H9 (cell line): ENCODE data around the gene GLUL. TPM values are rescaled to one million over a fixed set of nuclear protein-coding genes. Genes with fewer than 3 reads are reported as not detected.

Experiments used
- DNase-seq: peaks from one replicate; pipeline ENCODE4 v3.0.0-alpha.2; 2017
- H2AFZ ChIP-seq: one replicate; pipeline ENCODE4 v1.6.1; 2013; ENCODE audit warnings: mild to moderate bottlenecking, low read length, control low read depth, moderate library complexity
- H2AK5ac ChIP-seq: 2 replicates; pipeline ENCODE4 v1.6.1; 2013; ENCODE audit warnings: low read length, control low read depth, mixed read lengths; ENCODE audit not compliant: insufficient read length
- H2BK120ac ChIP-seq: one replicate; pipeline ENCODE4 v1.6.1; 2013; ENCODE audit warnings: low read depth, mild to moderate bottlenecking, low read length, control low read depth, inconsistent platforms; ENCODE audit not compliant: poor library complexity, severe bottlenecking
- H2BK12ac ChIP-seq: 2 replicates; pipeline ENCODE4 v1.6.1; 2013; ENCODE audit warnings: low read length, control low read depth, mixed read lengths, low read depth; ENCODE audit not compliant: insufficient read length
- H2BK15ac ChIP-seq: 2 replicates; pipeline ENCODE4 v1.6.1; 2013; ENCODE audit warnings: low read depth, low read length, control low read depth
- H2BK20ac ChIP-seq: one replicate; pipeline ENCODE4 v1.6.1; 2013; ENCODE audit warnings: low read depth, mild to moderate bottlenecking, low read length, control low read depth, inconsistent platforms; ENCODE audit not compliant: poor library complexity, severe bottlenecking
- H2BK5ac ChIP-seq: 2 replicates; pipeline ENCODE4 v1.6.1; 2013; ENCODE audit warnings: low read length, control low read depth, mixed read lengths; ENCODE audit not compliant: insufficient read length
- H3K14ac ChIP-seq: 2 replicates; pipeline ENCODE4 v1.6.1; 2013; ENCODE audit warnings: low read length, control low read depth; ENCODE audit not compliant: insufficient read depth
- H3K18ac ChIP-seq: 2 replicates; pipeline ENCODE4 v1.6.1; 2013; ENCODE audit warnings: low read depth, mild to moderate bottlenecking, mixed read lengths, low read length, control low read depth; ENCODE audit not compliant: insufficient read length
- H3K23ac ChIP-seq: 2 replicates; pipeline ENCODE4 v1.6.1; 2013; ENCODE audit warnings: low read length, control low read depth, mixed read lengths, low read depth; ENCODE audit not compliant: insufficient read length
- H3K23me2 ChIP-seq: 2 replicates; pipeline ENCODE4 v1.6.1; 2013; ENCODE audit warnings: low read depth, mild to moderate bottlenecking, mixed read lengths, low read length, control low read depth; ENCODE audit not compliant: insufficient read length, poor library complexity, severe bottlenecking
- H3K27ac ChIP-seq: 2 replicates; pipeline ENCODE4 v1.5.1; 2013; ENCODE audit warnings: low read length, control low read depth, mixed read lengths, low read depth; ENCODE audit not compliant: insufficient read length
- H3K27me3 ChIP-seq: 2 replicates; pipeline ENCODE4 v1.6.1; 2013; ENCODE audit warnings: low read length, control low read depth, inconsistent platforms; ENCODE audit not compliant: insufficient read depth
- H3K4ac ChIP-seq: 2 replicates; pipeline ENCODE4 v1.6.1; 2013; ENCODE audit warnings: low read depth, mild to moderate bottlenecking, control low read depth, inconsistent platforms, low read length, moderate library complexity
- H3K4me1 ChIP-seq: 2 replicates; pipeline ENCODE4 v1.6.1; 2013; ENCODE audit warnings: low read length, control low read depth, inconsistent platforms; ENCODE audit not compliant: insufficient read depth
- H3K4me2 ChIP-seq: 2 replicates; pipeline ENCODE4 v1.6.1; 2013; ENCODE audit warnings: low read length, control low read depth, mixed read lengths; ENCODE audit not compliant: insufficient read length, insufficient read depth
- H3K56ac ChIP-seq: 2 replicates; pipeline ENCODE4 v1.6.1; 2013; ENCODE audit warnings: low read depth, mild to moderate bottlenecking, mixed read lengths, low read length, control low read depth; ENCODE audit not compliant: insufficient read length
- H3K79me1 ChIP-seq: 2 replicates; pipeline ENCODE4 v1.6.1; 2013; ENCODE audit warnings: low read depth, mild to moderate bottlenecking, moderate library complexity, low read length, control low read depth, inconsistent platforms; ENCODE audit not compliant: insufficient read depth, poor library complexity, severe bottlenecking
- H3K79me2 ChIP-seq: 2 replicates; pipeline ENCODE4 v1.6.1; 2013; ENCODE audit warnings: low read length, control low read depth, inconsistent platforms; ENCODE audit not compliant: insufficient read depth
- H3K9ac ChIP-seq: 2 replicates; pipeline ENCODE4 v1.6.1; 2013; ENCODE audit warnings: low read length, control low read depth, mixed read lengths; ENCODE audit not compliant: insufficient read length; ENCODE audit errors: extremely low read depth
- H3K9me3 ChIP-seq: one replicate; pipeline ENCODE4 v1.6.1; 2013; ENCODE audit warnings: low read depth, low read length, inconsistent platforms; ENCODE audit not compliant: control insufficient read depth
- H3T11ph ChIP-seq: one replicate; pipeline ENCODE4 v1.6.1; 2013; ENCODE audit warnings: mild to moderate bottlenecking, low read length, control low read depth, inconsistent platforms
- H4K20me1 ChIP-seq: one replicate; pipeline ENCODE4 v1.6.1; 2013; ENCODE audit not compliant: control insufficient read depth, insufficient read length, insufficient read depth
- H4K5ac ChIP-seq: 2 replicates; pipeline ENCODE4 v1.6.1; 2013; ENCODE audit warnings: low read depth, mild to moderate bottlenecking, mixed read lengths, low read length, control low read depth; ENCODE audit not compliant: insufficient read length
- H4K8ac ChIP-seq: replicated peaks from 2 replicates; pipeline ENCODE4 v1.6.1; 2013; ENCODE audit warnings: low read length, control low read depth, mixed read lengths, low read depth; ENCODE audit not compliant: insufficient read length
- H4K91ac ChIP-seq: 2 replicates; pipeline ENCODE4 v1.6.1; 2013; ENCODE audit warnings: low read depth, mild to moderate bottlenecking, moderate library complexity, mixed read lengths, low read length, control low read depth; ENCODE audit not compliant: insufficient read length
- H3K27ac Mint-ChIP-seq, 3 experiments: 2 replicates in 2 of 3; 3 replicates in 1 of 3; pipeline ENCODE4 v1.8.0; 2020 to 2021; ENCODE audit warnings: mixed read lengths in 3 of 3, mild to moderate bottlenecking in 1 of 3, moderate library complexity in 1 of 3
- H3K27me3 Mint-ChIP-seq: 2 replicates; pipeline ENCODE4 v1.8.0; 2021; ENCODE audit warnings: low read depth, mild to moderate bottlenecking, moderate library complexity, mixed read lengths
- H3K36me3 Mint-ChIP-seq, 3 experiments: 2 replicates in 2 of 3; 3 replicates in 1 of 3; pipeline ENCODE4 v1.8.0; 2020 to 2021; ENCODE audit warnings: low read depth in 3 of 3, mixed read lengths in 3 of 3; ENCODE audit not compliant: insufficient read depth in 1 of 3
- H3K4me1 Mint-ChIP-seq, 2 experiments: 2 replicates each; pipeline ENCODE4 v1.8.0; 2020; ENCODE audit warnings: mixed read lengths in 2 of 2
- H3K4me3 Mint-ChIP-seq, 2 experiments: 2 replicates in 1 of 2; 3 replicates in 1 of 2; pipeline ENCODE4 v1.8.0; 2020 to 2021; ENCODE audit warnings: mild to moderate bottlenecking in 2 of 2, mixed read lengths in 2 of 2, moderate library complexity in 1 of 2
- H3K9me3 Mint-ChIP-seq, 2 experiments: 2 replicates in 1 of 2; 3 replicates in 1 of 2; pipeline ENCODE4 v1.8.0; 2020; ENCODE audit warnings: mild to moderate bottlenecking in 2 of 2, mixed read lengths in 2 of 2, moderate library complexity in 1 of 2
- CTCF ChIP-seq: fragments of 200-600 bp; sonication (generic); conservative IDR thresholded peaks from 3 replicates; pipeline ENCODE4 v1.8.0; 2021; ENCODE audit warnings: antibody characterized with exemption, mild to moderate bottlenecking
- WGBS: extraction: QIAGEN DNeasy Blood & Tissue Kit; methylation state at CpG from one replicate; pipeline ENCODE4 v1.1.7; 2013; ENCODE audit warnings: missing lambda C conversion rate, low lambda C conversion rate, mixed read lengths; ENCODE audit not compliant: insufficient read length; ENCODE audit errors: extremely low coverage; 5-methylcytosine and 5-hydroxymethylcytosine counted together
- total RNA-seq: library from RNA; stranded (reverse); gene quantifications from 2 replicates; pipeline ENCODE4 v1.2.1, GENCODE V29; 2021

Gene GLUL
- total RNA-seq, 1 experiment from 2014 or later: 332 TPM

- no peak within 1 kb of the TSS for H2BK12ac ChIP-seq
- no peak within 1 kb of the TSS for H4K91ac ChIP-seq
- no peaks in the 10 kb centered on the region for H3K79me1 ChIP-seq
- H3K4me3 Mint-ChIP-seq: no peak within 1 kb of the TSS
- H3K18ac ChIP-seq: no peak within 1 kb of the TSS
- 0 out of 2 replicates have a peak, but pooled peaks cover 2% of the 10 kb centered on the region for H3K27me3 Mint-ChIP-seq
- no peak within 1 kb of the TSS for H2AK5ac ChIP-seq
- no peak within 1 kb of the TSS for H3K14ac ChIP-seq
- no peak for TF ChIP-seq CTCF
- no peak within 1 kb of the TSS for H2BK120ac ChIP-seq
- no peak within 1 kb of the TSS for H4K8ac ChIP-seq
- no peaks in the 10 kb centered on the region for H3K9me3 ChIP-seq
- H3K79me2 ChIP-seq: no peaks in the 10 kb centered on the region
- no peak within 1 kb of the TSS for H4K5ac ChIP-seq
- H3T11ph ChIP-seq: no peak within 1 kb of the TSS
- H3K23me2 ChIP-seq: no peaks in the 10 kb centered on the region
- peaks cover 2 to 4% of the 10 kb centered on the region in 2 experiments; a peak in 3 of 5 replicates for H3K9me3 Mint-ChIP-seq
- no peak within 1 kb of the TSS for H2AFZ ChIP-seq
- no peak within 1 kb of the TSS for H3K27ac ChIP-seq
- H3K56ac ChIP-seq: no peak within 1 kb of the TSS
- no peaks in the 10 kb centered on the region for H3K4me1 ChIP-seq
- no peak within 1 kb of the TSS for H2BK20ac ChIP-seq
- H3K4me2 ChIP-seq: no peak within 1 kb of the TSS
- WGBS: no CpG with 5 or more reads among the region's 4 CpGs
- H2BK15ac ChIP-seq: no peak within 1 kb of the TSS
- no peak within 1 kb of the TSS for H3K4ac ChIP-seq
- H3K27ac Mint-ChIP-seq: peak within 1 kb of the TSS in 1 of 3 experiments; percentile 38; a peak in 1 of 7 replicates
- H2BK5ac ChIP-seq: no peak within 1 kb of the TSS
- peaks cover 0 to 3% (median 0%) of the 10 kb centered on the region in 3 experiments; a peak in 1 of 7 replicates for H3K36me3 Mint-ChIP-seq
- DNase-seq: no peak
- no peaks in the 10 kb centered on the region for H4K20me1 ChIP-seq
- no peak within 1 kb of the TSS for H3K9ac ChIP-seq
- H3K27me3 ChIP-seq: no peaks in the 10 kb centered on the region
- H3K23ac ChIP-seq: no peak within 1 kb of the TSS
- H3K4me1 Mint-ChIP-seq: peaks cover 9 to 23% of the 10 kb centered on the region in 2 experiments
These were observed 9.0 kb upstream of the GLUL start, which contains the start of gene TEDDM1 for GRCh38 chr1:182400567-182400966. Gene TEDDM1 (minus strand): TSS chr1:182400667. CDS start chr1:182400485, 182 bp downstream.
